Testis (tissue), 3 donors: ENCODE measurements around the gene MSH5. TPM values are rescaled to one million over a fixed set of nuclear protein-coding genes. Genes with fewer than 3 reads are reported as not detected.

Experiments
- DNase-seq: peaks from one replicate; pipeline ENCODE4 v3.0.0-alpha.2; 2019
- H3K27ac ChIP-seq, 2 donors: fragments of 200-600 bp; sonication (generic); one replicate each; pipeline ENCODE4 v1.5.1; 2019
- H3K27me3 ChIP-seq: fragments of 200-600 bp; sonication (generic); one replicate; pipeline ENCODE4 v1.5.1; 2019
- H3K36me3 ChIP-seq: fragments of 200-600 bp; sonication (generic); one replicate; pipeline ENCODE4 v1.5.1; 2017; ENCODE audit warnings: low read depth; ENCODE audit errors: missing control alignments
- H3K4me1 ChIP-seq: fragments of 200-600 bp; sonication (generic); one replicate; pipeline ENCODE4 v1.5.1; 2019
- H3K4me3 ChIP-seq, 2 donors: fragments of 200-600 bp; sonication (generic); one replicate each; pipeline ENCODE4 v1.5.1; 2017 to 2019
- H3K9me3 ChIP-seq: fragments of 200-600 bp; sonication (generic); one replicate; pipeline ENCODE4 v1.5.1; 2017
- CTCF ChIP-seq, 3 experiments: fragments of 450-650 bp in 2 of 3; fragments of 200-600 bp in 1 of 3; sonication (generic) in 1 of 3; IDR thresholded peaks; one replicate each; pipeline ENCODE4 v1.5.1; 2016 to 2019; ENCODE audit warnings: antibody characterized with exemption in 3 of 3, mild to moderate bottlenecking in 2 of 3, moderate library complexity in 1 of 3
- POLR2A ChIP-seq: fragments of 450-650 bp; IDR thresholded peaks from one replicate; pipeline ENCODE4 v1.6.1; 2017; ENCODE audit warnings: antibody characterized with exemption, mild to moderate bottlenecking, moderate library complexity
- WGBS, 2 donors: methylation state at CpG; one replicate each; pipeline ENCODE4 v1.1.5; 2018; 5-methylcytosine and 5-hydroxymethylcytosine counted together
- intact Hi-C: fragments of 100-400 bp; cut with DNase I; formaldehyde crosslinking; loops from one replicate; pipeline ENCODE4 v1.15.1; 2023; ENCODE audit warnings: low total_unique reads
- polyA plus RNA-seq: library from polyadenylated mRNA; stranded (reverse); fragments of 350-450 nt; fragmentation: Illumina TruSeq; extraction: RNeasy Lipid Tissue Mini Kit (QIAGEN cat#74804); gene quantifications from one replicate; pipeline ENCODE4 v1.2.3, GENCODE V29; 2014; ENCODE audit warnings: low read depth, low replicate concordance; ENCODE audit not compliant: insufficient read depth
- total RNA-seq, 2 donors: library from RNA; depleted of rRNA; stranded (reverse); fragments of >200 nt; gene quantifications; one replicate each; pipeline ENCODE4 v1.2.3, GENCODE V29; 2016

The MSH5 gene
- total and polyA plus RNA-seq, 3 donors from 2014 or later, result 36.2 to 135 (median 77.6) TPM

- peaks cover 3% of the 10 kb centered on the region for H3K4me1 ChIP-seq
- H3K27ac ChIP-seq, result no peak within 1 kb of the TSS
- no peak within 1 kb of the TSS for H3K4me3 ChIP-seq
- H3K36me3 ChIP-seq, result no peaks in the 10 kb centered on the region
- H3K9me3 ChIP-seq, result no peaks in the 10 kb centered on the region
- intact Hi-C loops, result no loop called here
- WGBS, 2 donors, result 57 to 64% methylated on average over 6 to 16 of the region's 16 CpGs
- no peak for DNase-seq
- TF ChIP-seq POLR2A, result no peak
- no peak for TF ChIP-seq CTCF (IDR thresholded peaks at IDR 0.05)
- no peaks in the 10 kb centered on the region for H3K27me3 ChIP-seq
Measured at GRCh38 chr6:31715022-31715958, 24.5 kb upstream of the MSH5 start, which contains the start of gene LY6G6D. Gene LY6G6D, plus strand, starts transcription at chr6:31715348. Its CDS starts 8 bp downstream, at chr6:31715356.

GRCh38 chr6:31717499-31718222 is 22.1 kb upstream of the MSH5 start:
- Histone ChIP-seq H3K4me1 (peaks cover 3% of the 10 kb centered on the region), H3K9me3 (no peaks in the 10 kb centered on the region), H3K4me3 (no peak overlapping the region), H3K27me3 (no peaks in the 10 kb centered on the region), H3K36me3 (no peaks in the 10 kb centered on the region), H3K27ac (no peak overlapping the region)
- intact Hi-C loops, result no loop called here
- no peak for DNase-seq
- WGBS, 2 donors, result 75 to 95% methylated on average over 10 of the region's 10 CpGs
- TF ChIP-seq CTCF (IDR thresholded peaks at IDR 0.05), result no peak
- TF ChIP-seq POLR2A, result no peak

GRCh38 chr6:31718265-31718664 is 21.5 kb upstream of the MSH5 start:
- Histone ChIP-seq H3K27ac (no peak overlapping the region), H3K36me3 (no peaks in the 10 kb centered on the region), H3K27me3 (no peaks in the 10 kb centered on the region), H3K4me3 (no peak overlapping the region), H3K9me3 (no peaks in the 10 kb centered on the region), H3K4me1 (peaks cover 3% of the 10 kb centered on the region)
- no peak for TF ChIP-seq POLR2A
- TF ChIP-seq CTCF (IDR thresholded peaks at IDR 0.05), result no peak
- WGBS, 2 donors, result 94 to 100% methylated on average over 1 of the region's 1 CpG
- intact Hi-C loops, result no loop called here
- DNase-seq, result no peak

GRCh38 chr6:31719001-31719400 is 20.8 kb upstream of the MSH5 start:
- Histone ChIP-seq H3K4me3 (no peak overlapping the region), H3K36me3 (no peaks in the 10 kb centered on the region), H3K4me1 (peaks cover 3% of the 10 kb centered on the region), H3K9me3 (no peaks in the 10 kb centered on the region), H3K27ac (no peak overlapping the region), H3K27me3 (no peaks in the 10 kb centered on the region)
- intact Hi-C loops, result no loop called here
- TF ChIP-seq POLR2A, result no peak
- DNase-seq, result no peak
- 77 to 86% methylated on average over 6 of the region's 6 CpGs for WGBS, 2 donors

GRCh38 chr6:31720196-31720770 is 19.5 kb upstream of the MSH5 start:
- DNase-seq, result no peak
- H3K27ac ChIP-seq, result no peak overlapping the region
- TF ChIP-seq CTCF (IDR thresholded peaks at IDR 0.05), result no peak
- TF ChIP-seq POLR2A, result no peak
- H3K36me3 ChIP-seq, result no peaks in the 10 kb centered on the region
- no peaks in the 10 kb centered on the region for H3K9me3 ChIP-seq
- intact Hi-C loops, result no loop called here
- H3K4me1 ChIP-seq, result peaks cover 3% of the 10 kb centered on the region
- H3K27me3 ChIP-seq, result no peaks in the 10 kb centered on the region
- no peak overlapping the region for H3K4me3 ChIP-seq
- WGBS, 2 donors, result 85 to 93% methylated on average over 5 of the region's 5 CpGs
